ELR (cell line): ENCODE results near the gene PCBP2.

Experiments
- DNase-seq: peaks from one replicate; pipeline ENCODE4 v3.0.0-alpha.2; 2015; ENCODE audit warnings: low read depth

Gene PCBP2

GRCh38 chr12:53510181-53510812, 58.4 kb downstream of the PCBP2 start:
- no peak for DNase-seq

- no peak for DNase-seq
These were observed 62.0 kb downstream of the PCBP2 start for GRCh38 chr12:53513712-53514410.

- no peak for DNase-seq
These were observed 62.9 kb downstream of the PCBP2 start for GRCh38 chr12:53514628-53515290.

GRCh38 chr12:53515291-53515680, 63.4 kb downstream of the PCBP2 start:
- DNase-seq: no peak

- no peak for DNase-seq
These were observed 65.0 kb downstream of the PCBP2 start for GRCh38 chr12:53516758-53517455.

GRCh38 chr12:53518381-53518780, 66.5 kb downstream of the PCBP2 start:
- peak; percentile 53 for DNase-seq

- DNase-seq: peak; percentile 69
These were observed 71.2 kb downstream of the PCBP2 start for GRCh38 chr12:53523131-53523530.

- DNase-seq: no peak
These were observed 72.6 kb downstream of the PCBP2 start for GRCh38 chr12:53524476-53524875.

GRCh38 chr12:53530061-53530460, 78.2 kb downstream of the PCBP2 start:
- no peak for DNase-seq
